ENCODE data around the gene CCDC195. TPM values are rescaled to one million over a fixed set of nuclear protein-coding genes. Genes with fewer than 3 reads are reported as not detected.

The CCDC195 gene
- total RNA-seq, 6 experiments from 2014 or later, result not detected

GRCh38 chr2:224751996-224752698 is 36.0 kb upstream of the CCDC195 start:
- no peaks in the 10 kb centered on the region; the same call in none of the 2 replicates for H3K27me3 Mint-ChIP-seq (ENCODE audit: insufficient read depth)
- no peak for TF ChIP-seq CTCF (IDR thresholded peaks at IDR 0.05)
- H3K27ac Mint-ChIP-seq, result no peak overlapping the region
- peaks cover 7% of the 10 kb centered on the region for H3K36me3 Mint-ChIP-seq (ENCODE audit: low read depth)
- peaks cover 5% of the 10 kb centered on the region; the same call in 1 of the 2 replicates for H3K9me3 Mint-ChIP-seq
- H3K4me3 Mint-ChIP-seq, result no peak overlapping the region
- no peak for DNase-seq
- no peaks in the 10 kb centered on the region for H3K4me1 Mint-ChIP-seq (ENCODE audit: low read depth)

- Mint-ChIP-seq H3K27me3 (ENCODE audit: insufficient read depth) (peaks cover 3% of the 10 kb centered on the region), H3K27ac (no peak overlapping the region), H3K4me1 (ENCODE audit: low read depth) (no peaks in the 10 kb centered on the region), H3K4me3 (no peak overlapping the region), H3K9me3 (no peaks in the 10 kb centered on the region), H3K36me3 (ENCODE audit: low read depth) (no peaks in the 10 kb centered on the region)
- DNase-seq, result no peak
- peak; percentile 46; the same call in 1 of the 2 replicates for TF ChIP-seq CTCF (IDR thresholded peaks at IDR 0.05)
Observed at GRCh38 chr2:224749136-224749535, 33.0 kb upstream of the CCDC195 start.

GRCh38 chr2:224747765-224748164 is 31.6 kb upstream of the CCDC195 start:
- H3K27me3 Mint-ChIP-seq (ENCODE audit: insufficient read depth), result peaks cover 3% of the 10 kb centered on the region
- H3K4me1 Mint-ChIP-seq (ENCODE audit: low read depth), result no peaks in the 10 kb centered on the region
- DNase-seq, result no peak
- H3K9me3 Mint-ChIP-seq, result no peaks in the 10 kb centered on the region
- no peak overlapping the region for H3K27ac Mint-ChIP-seq
- no peak for TF ChIP-seq CTCF (IDR thresholded peaks at IDR 0.05)
- no peaks in the 10 kb centered on the region for H3K36me3 Mint-ChIP-seq (ENCODE audit: low read depth)
- H3K4me3 Mint-ChIP-seq, result no peak overlapping the region

- Mint-ChIP-seq H3K27ac (no peak overlapping the region), H3K4me1 (ENCODE audit: low read depth) (no peaks in the 10 kb centered on the region), H3K36me3 (ENCODE audit: low read depth) (peaks cover 18% of the 10 kb centered on the region), H3K27me3 (ENCODE audit: insufficient read depth) (no peaks in the 10 kb centered on the region; the same call in none of the 2 replicates), H3K9me3 (peaks cover 27% of the 10 kb centered on the region), H3K4me3 (no peak overlapping the region)
- TF ChIP-seq CTCF (IDR thresholded peaks at IDR 0.05), result no peak
- no peak for DNase-seq
Observed at GRCh38 chr2:224736227-224736626, 20.1 kb upstream of the CCDC195 start.

- no peaks in the 10 kb centered on the region for H3K4me1 Mint-ChIP-seq (ENCODE audit: low read depth)
- H3K9me3 Mint-ChIP-seq, result peaks cover 27% of the 10 kb centered on the region
- no peak for DNase-seq
- H3K4me3 Mint-ChIP-seq, result no peak overlapping the region
- peaks cover 18% of the 10 kb centered on the region for H3K36me3 Mint-ChIP-seq (ENCODE audit: low read depth)
- H3K27ac Mint-ChIP-seq, result no peak overlapping the region
- no peak for TF ChIP-seq CTCF (IDR thresholded peaks at IDR 0.05)
- H3K27me3 Mint-ChIP-seq (ENCODE audit: insufficient read depth), result no peaks in the 10 kb centered on the region; the same call in none of the 2 replicates
Observed at GRCh38 chr2:224734949-224735348, 18.8 kb upstream of the CCDC195 start.
